ENCODE results near the gene PRRG1.

DNA sequence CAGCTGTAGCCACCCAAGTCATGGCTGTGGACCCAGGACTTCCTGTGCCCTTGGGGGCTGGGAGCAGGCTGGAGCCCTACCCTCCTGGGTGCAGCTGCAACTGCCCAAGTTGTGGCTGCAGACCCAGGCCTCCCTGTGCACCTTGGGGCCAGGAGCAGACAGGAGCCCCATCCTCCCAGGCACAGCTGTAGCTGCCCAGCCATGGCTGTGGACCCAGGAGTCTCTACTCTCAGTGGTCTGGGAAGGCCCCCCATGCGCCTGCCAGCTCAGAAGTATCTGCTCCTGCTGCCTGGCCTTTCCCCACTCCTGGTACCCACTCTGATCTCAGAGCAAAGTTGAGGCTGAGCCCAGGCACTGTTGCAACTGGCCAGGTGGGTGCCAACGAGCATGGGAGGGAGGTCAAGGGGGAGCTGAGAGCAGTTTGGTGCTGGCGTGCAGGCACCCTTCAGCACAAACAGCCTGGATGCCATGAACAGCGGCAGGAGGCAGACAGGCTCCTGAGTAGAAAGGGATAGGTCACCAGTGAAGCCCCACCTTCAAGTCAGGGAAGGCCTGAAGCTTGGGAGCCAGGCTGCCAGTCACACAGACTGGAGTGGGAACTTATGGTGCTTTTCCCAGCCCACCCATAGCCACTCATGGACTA is 21.5 kb downstream of the PRRG1 start:
- no peak for TF ChIP-seq CTCF (conservative IDR thresholded peaks at IDR 0.05; ENCODE audit: low read length)
- no peak for TF ChIP-seq EZH2phosphoT487 (IDR thresholded peaks at IDR 0.05; ENCODE audit: borderline replicate concordance)

Data from Loucy (cell line).